Bronchus fibroblast of lung (primary cell): Measurements from ENCODE around the gene CCDC7. TPM values are rescaled to one million over a fixed set of nuclear protein-coding genes. Genes with fewer than 3 reads are reported as not detected.

ENCODE experiments used
- total RNA-seq: library from RNA; depleted of rRNA; stranded (reverse); fragments of >200 nt; gene quantifications from 2 replicates; pipeline ENCODE4 v1.2.3, GENCODE V29; 2015

Gene CCDC7
- total RNA-seq = 1.8 and 3.4 TPM in 2 replicates

GRCh38 chr10:32445740-32446535 is at the start of gene CCDC7:
CCDC7 (plus strand) TSS chr10:32446140; CDS start chr10:32451643, 5,503 bp downstream.

Other genes with a start within 250 kb of the CCDC7 start
- gene EPC1, start 99.0 kb upstream of the CCDC7 start, total RNA-seq = 9.7 and 10.4 TPM in 2 replicates